Stimulated activated CD4-positive, alpha-beta T cell treated with anti-CD3 and anti-CD28 coated beads, Interleukin-1b, Interleukin-23, amount 100 ng/mL, for 1 hour (primary cell): ENCODE results near the gene ATXN7L3.

ENCODE experiments used
- DNase-seq, 2 donors: peaks; one replicate each; pipeline ENCODE4 v3.0.0-alpha.2; 2020; ENCODE audit warnings: low read depth in 2 of 2

The ATXN7L3 gene

DNA sequence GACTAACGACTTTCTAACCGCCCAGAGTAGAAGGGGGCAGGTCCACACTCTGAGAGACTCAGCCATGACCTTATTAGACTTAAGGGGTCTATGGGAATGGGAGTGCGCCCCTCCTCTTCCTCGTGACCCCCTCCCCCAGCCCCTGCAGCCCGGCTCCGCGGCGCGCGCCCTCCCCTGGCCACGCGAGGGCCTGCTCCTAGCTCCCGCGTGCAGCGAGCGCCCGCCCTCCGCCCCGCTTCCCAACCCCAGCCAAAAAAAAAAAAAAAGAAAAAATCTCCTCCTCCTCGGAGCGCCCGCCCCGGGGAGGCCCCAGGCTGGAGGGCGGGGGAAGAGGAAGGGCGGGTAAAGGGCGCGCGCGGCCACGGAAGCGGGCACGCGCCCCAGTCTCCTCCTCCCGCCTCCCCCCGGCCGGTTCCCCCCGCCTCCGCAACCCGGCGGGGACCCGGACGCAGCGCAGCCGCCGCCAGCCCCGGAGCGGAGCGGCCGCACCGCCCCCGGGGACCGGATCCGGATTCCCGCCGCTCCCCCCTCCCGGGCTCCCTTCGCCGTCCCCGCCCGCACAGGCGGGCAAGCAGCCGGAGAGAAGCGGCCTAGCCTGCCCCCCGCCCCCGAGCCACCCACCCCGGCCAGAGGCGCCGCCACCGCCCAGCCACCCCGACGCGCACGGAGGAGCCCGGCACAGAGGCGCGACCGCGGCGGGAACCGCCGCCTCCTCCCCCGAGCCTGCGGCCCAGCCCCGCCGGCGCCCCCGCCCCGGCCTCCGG is 18.8 kb upstream of the ATXN7L3 start:
- peak; percentile 78 to 82 for DNase-seq

- no peak for DNase-seq
Measured at GRCh38 chr17:44217738-44218343, 18.2 kb upstream of the ATXN7L3 start.

GRCh38 chr17:44216694-44217093 is 17.0 kb upstream of the ATXN7L3 start:
- DNase-seq, result no peak

DNA sequence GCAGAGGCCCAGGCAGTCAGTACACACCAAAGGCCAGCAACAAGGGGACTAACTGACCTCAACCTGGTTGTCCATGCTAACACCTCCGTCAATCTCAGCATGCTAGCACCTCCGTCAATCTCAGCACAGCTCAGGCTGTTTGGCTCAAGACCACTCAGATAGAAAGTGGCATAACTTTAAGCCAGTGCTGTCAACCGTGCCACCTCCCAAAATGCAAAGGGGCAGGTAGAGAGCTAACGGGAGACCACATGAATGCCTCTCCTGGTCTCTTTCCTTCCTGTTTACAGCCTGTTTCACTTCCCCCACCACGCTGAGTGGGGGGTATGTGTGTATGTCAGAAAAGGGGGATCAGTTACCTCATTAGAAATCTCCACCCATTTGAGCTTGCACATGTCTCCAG is 16.5 kb upstream of the ATXN7L3 start:
- DNase-seq, result no peak

DNA sequence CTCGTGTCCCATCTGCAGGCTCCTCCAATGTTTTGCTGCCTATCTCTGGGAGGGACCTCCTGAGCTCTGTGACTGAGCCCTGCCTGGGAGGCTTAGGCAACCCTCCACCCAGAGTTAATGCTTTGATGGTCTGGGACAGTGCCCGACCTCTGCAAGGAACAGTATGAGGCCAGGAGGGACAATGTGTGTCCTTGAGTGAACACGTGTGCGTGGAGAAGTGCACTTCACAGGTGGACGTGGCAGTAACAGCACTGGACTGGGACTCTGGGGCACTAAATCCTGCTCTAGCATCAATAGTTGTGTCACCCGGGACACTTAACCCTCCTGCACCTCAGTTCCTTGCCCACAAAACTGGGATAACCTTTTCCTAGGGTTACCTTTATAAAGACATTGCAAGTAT is 15.2 kb upstream of the ATXN7L3 start:
- DNase-seq, result no peak

- DNase-seq, result no peak
Measured at GRCh38 chr17:44214230-44214494, 14.5 kb upstream of the ATXN7L3 start.

- DNase-seq, result no peak
Measured at GRCh38 chr17:44213403-44214229, 13.9 kb upstream of the ATXN7L3 start.

DNA sequence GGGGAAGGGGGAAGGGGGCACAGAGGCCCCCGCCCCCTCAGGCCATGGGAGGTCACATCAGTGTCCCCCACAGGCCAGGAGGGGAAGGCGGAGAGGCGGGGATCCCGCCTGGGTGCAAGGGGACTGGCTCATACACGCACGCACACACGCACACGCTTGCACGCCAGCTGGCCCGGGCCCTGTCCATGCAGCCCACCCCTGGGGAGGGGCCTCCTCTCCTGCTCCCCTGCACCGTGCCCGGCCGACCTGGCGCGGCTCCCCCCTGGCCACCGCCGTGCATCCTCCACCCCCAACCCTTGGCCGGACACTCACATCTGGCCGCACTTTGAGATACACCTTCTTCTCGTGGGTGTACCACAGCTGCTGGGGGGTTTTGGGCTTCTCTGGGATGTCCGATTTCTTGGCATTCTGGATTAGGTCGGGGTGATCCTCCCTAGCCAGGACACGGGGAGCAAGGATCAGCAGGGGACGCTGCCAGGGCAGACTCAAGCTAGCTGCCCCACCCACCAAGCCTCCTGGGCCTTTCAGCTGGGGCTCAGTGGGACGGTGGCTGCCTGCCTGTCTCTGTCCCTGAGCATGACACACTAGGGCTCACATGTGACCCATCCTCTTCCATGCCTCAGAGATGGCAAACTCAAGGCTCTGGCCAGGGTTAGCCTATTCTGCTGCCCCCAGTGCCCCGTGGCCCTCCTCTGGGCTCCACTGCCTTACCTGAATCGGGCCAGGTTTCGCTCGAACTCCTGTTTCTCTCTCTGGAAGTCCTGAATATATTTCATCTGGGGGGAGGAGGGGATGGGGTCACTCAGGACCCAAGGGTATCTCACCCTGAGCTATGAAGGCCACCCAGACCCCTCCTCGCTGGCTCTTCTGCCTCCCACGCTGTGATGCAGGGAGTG is 13.1 kb upstream of the ATXN7L3 start:
- no peak for DNase-seq

- no peak for DNase-seq
Measured at GRCh38 chr17:44211281-44212265, 11.9 kb upstream of the ATXN7L3 start.

- peak; percentile 84 for DNase-seq
Measured at GRCh38 chr17:44210342-44211192, 10.9 kb upstream of the ATXN7L3 start.

GRCh38 chr17:44209786-44210341 is 10.2 kb upstream of the ATXN7L3 start:
- no peak for DNase-seq

- no peak for DNase-seq
Measured at GRCh38 chr17:44207743-44208142, 8.1 kb upstream of the ATXN7L3 start.

DNA sequence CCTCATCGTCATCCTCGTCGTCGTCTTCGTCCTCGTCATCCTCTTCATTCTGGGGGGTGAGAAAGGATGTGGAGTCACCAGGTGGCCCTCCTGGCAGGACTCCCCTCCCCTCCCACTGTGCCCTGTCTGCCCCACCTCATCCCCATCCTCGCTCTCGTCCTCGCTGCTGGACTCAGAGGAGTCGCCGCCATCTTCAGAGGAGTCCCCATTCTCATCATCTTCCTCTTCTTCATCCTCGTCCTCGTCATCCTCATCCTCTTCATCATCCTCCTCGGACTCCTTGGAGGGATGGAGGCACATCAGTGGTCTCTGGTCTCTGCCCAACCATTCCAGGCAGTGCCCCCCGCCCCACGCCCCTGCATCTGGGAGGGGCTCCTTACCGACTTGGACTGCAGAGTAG is 7.6 kb upstream of the ATXN7L3 start:
- DNase-seq, result no peak

DNA sequence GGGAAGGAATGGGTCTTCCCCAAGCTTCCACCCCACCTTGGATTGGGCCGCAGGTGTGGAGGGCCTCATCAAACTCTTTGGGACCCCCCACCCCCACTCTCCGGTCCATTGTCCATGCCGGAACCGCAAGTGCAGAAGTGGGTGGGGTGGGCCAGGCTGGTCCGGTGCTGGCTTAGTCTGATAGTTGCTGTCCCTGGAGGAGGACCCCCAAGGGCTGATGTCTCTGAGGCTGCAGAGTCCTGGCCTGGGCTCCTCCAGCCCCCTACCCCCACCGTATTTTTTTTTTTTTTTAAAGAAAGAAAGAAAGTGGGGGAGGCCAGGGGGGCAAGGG is 7.1 kb upstream of the ATXN7L3 start:
- DNase-seq, result no peak

GRCh38 chr17:44205962-44206824 is 6.5 kb upstream of the ATXN7L3 start:
- no peak for DNase-seq

DNA sequence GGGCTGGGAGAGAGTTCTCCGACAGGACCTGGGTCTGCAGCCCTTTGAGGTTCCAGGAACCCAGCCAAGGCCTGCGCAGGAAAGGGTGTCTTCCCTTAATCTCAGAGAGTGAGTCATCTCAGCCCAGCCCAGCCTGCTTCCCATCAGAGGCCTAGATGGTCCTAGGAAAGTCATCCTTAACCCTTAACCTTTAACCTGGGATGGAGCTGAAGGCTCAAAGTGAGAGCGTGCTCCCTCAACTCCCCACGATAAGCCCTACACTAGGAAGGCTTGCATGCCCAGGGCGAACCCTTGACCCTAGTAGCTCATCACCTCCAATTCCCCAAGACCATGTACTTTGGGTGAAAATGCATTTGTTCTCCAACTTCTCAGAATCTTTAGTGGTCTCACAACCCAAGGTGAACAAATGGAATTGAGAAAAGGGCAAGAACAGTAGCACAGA is 4.8 kb upstream of the ATXN7L3 start:
- no peak for DNase-seq

DNA sequence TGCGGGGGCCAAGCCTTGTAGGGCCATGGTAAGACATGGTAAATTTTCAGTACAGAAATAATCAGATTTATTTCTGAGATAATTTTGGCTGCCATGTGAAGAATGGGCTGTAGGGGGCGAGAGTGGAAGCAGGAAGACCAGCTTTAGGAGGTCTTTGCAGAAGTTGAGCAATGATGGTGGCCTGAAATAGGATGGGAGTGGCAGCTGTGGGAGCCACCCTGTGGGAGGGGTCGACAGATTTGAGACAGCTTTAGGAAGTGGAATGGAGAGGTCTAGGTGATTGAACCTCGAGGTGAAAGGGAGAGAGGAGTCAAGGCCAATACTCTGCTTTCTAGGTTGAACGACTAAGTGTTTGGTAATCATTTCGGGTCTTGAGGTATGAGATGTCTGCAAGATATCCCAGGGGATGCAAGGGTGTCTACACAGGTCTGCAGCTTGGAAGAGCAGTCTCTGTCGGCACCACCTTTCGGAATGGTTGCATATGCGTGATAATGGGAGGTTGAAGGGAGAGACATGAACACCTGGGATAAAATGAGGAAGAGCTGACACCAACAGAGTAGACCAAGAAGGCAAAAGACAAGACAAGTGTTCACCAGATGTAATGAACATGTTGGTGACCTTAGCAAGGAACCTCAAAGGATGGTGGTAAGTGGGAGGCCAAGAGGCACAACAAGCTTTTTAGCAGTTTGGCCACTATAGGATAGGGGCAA is 4.2 kb upstream of the ATXN7L3 start:
- no peak for DNase-seq

- DNase-seq, result no peak
Measured at GRCh38 chr17:44202756-44203155, 3.1 kb upstream of the ATXN7L3 start.
